ENCODE data around the gene CTU1.

- TF ChIP-seq TCF12 (IDR thresholded peaks at IDR 0.05; ENCODE audit: low read depth, low read length) (no peak), CTCF (IDR thresholded peaks at IDR 0.05 in 2 of 3, conservative IDR thresholded peaks at IDR 0.05 in 1 of 3; ENCODE audit: control insufficient read depth in 2 of 3, extremely low read depth in 1 of 3, insufficient read depth in 1 of 3, low read depth in 3 of 3, low read length in 3 of 3) (no peak), ETV6 (conservative IDR thresholded peaks at IDR 0.05 in 1 of 2, IDR thresholded peaks at IDR 0.05 in 1 of 2; ENCODE audit: borderline replicate concordance in 1 of 2, low read depth in 1 of 2) (no peak), EZH2 (IDR thresholded peaks at IDR 0.05; ENCODE audit: borderline replicate concordance, control insufficient read depth, low read depth, low read length) (no peak), MXI1 (IDR thresholded peaks at IDR 0.05; ENCODE audit: low read depth, low read length) (no peak), MYC (IDR thresholded peaks at IDR 0.05; ENCODE audit: insufficient read depth, insufficient read length, insufficient replicate concordance, low read length, severe bottlenecking) (no peak), POLR2A (IDR thresholded peaks at IDR 0.05; ENCODE audit: low read depth, low read length) (no peak), RFX5 (IDR thresholded peaks at IDR 0.05; ENCODE audit: low read depth, low read length) (no peak), USF1 (IDR thresholded peaks at IDR 0.05; ENCODE audit: borderline replicate concordance, extremely low read length, insufficient read depth, low read depth, low read length) (no peak), CEBPB (IDR thresholded peaks at IDR 0.05; ENCODE audit: borderline replicate concordance in 1 of 2, low read depth in 2 of 2, low read length in 2 of 2) (no peak), HDAC6 (IDR thresholded peaks at IDR 0.05; ENCODE audit: unreplicated experiment) (no peak), YY1 (IDR thresholded peaks at IDR 0.05; ENCODE audit: low read depth, low read length) (no peak)
- TF ChIP-seq, protein P1, sequence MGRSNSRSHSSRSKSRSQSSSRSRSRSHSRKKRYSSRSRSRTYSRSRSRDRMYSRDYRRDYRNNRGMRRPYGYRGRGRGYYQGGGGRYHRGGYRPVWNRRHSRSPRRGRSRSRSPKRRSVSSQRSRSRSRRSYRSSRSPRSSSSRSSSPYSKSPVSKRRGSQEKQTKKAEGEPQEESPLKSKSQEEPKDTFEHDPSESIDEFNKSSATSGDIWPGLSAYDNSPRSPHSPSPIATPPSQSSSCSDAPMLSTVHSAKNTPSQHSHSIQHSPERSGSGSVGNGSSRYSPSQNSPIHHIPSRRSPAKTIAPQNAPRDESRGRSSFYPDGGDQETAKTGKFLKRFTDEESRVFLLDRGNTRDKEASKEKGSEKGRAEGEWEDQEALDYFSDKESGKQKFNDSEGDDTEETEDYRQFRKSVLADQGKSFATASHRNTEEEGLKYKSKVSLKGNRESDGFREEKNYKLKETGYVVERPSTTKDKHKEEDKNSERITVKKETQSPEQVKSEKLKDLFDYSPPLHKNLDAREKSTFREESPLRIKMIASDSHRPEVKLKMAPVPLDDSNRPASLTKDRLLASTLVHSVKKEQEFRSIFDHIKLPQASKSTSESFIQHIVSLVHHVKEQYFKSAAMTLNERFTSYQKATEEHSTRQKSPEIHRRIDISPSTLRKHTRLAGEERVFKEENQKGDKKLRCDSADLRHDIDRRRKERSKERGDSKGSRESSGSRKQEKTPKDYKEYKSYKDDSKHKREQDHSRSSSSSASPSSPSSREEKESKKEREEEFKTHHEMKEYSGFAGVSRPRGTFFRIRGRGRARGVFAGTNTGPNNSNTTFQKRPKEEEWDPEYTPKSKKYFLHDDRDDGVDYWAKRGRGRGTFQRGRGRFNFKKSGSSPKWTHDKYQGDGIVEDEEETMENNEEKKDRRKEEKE (IDR thresholded peaks at IDR 0.05): no peak
Observed at GRCh38 chr19:51139299-51140014, 31.2 kb upstream of the CTU1 start.

All from GM12878 (cell line).